Measurements from ENCODE around the gene IGDCC3.

Gene IGDCC3

DNA sequence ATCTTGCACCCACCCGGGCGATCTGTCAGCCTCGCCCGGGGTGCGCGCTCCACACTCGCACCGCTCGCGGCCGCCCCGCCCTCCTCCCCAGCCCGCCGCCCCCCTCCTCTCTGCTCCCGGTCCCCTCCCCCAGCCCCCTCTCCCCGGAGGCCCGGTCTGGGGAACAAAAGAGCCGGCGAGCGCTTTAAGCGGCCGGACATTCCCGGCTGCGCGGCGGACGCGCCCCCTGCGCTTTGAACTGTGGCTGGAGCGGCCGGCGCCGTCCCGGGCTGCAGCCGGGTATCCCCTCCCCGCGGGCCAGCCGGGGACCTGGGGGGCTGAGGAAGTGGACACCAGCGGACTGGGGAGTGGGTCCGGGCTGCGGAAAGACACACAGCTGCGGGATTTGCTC is at the start of gene IGDCC3:
IGDCC3 (minus strand) TSS at position 27 of the 391 bp plus-strand sequence. CDS start 214 bp downstream, outside the sequence.
- DNase-seq = no peak

DNA sequence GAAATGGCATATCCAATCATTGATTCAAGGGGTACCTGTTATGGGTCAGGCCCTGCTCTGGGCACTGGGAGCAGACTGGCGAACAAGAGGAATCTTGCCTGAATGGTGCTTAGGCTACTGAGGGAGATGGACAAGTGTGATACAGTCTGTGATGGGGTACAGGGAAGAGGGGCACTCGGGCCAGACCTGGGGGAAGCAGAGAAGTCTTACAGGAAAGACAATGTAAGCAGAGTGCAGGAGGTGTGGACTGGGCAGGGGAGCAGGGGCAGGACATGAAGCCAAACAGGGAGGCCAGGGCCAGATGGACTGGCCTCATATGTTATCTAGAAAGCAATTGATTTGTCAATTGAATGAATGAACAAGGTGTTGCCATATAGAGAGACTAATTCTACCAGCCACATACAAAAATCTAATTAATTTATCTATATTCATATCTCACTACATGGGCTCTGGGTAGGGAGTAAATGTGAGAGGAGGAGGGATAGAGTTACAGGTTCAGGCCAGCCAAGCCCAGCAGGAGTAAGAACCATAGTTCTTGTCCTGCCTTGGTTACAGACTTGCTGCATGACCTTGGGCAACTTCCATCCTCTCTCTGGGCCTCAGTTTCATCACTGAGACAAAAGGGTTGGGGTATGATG is 48.5 kb upstream of the IGDCC3 start:
- DNase-seq = no peak

DNA sequence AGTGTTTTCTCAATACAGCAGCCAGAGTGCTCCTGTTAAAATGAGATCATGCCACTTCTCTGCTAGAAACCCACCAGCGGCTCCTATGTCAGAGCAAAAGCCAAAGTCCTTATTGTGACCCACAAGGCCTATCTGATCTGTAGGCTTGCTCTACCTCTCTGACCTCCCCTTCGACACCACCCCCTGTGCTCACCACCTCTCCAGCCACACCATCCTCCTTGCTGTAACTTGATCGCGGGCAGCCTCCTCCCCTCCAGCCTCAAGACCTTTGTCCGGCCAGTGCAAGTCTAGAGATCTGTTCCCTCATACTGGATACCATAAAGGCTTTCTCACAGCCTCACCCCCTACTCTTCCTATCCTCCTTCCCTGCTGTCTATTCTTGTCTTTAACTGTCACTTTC is 46.9 kb upstream of the IGDCC3 start:
- no peak for DNase-seq

DNA sequence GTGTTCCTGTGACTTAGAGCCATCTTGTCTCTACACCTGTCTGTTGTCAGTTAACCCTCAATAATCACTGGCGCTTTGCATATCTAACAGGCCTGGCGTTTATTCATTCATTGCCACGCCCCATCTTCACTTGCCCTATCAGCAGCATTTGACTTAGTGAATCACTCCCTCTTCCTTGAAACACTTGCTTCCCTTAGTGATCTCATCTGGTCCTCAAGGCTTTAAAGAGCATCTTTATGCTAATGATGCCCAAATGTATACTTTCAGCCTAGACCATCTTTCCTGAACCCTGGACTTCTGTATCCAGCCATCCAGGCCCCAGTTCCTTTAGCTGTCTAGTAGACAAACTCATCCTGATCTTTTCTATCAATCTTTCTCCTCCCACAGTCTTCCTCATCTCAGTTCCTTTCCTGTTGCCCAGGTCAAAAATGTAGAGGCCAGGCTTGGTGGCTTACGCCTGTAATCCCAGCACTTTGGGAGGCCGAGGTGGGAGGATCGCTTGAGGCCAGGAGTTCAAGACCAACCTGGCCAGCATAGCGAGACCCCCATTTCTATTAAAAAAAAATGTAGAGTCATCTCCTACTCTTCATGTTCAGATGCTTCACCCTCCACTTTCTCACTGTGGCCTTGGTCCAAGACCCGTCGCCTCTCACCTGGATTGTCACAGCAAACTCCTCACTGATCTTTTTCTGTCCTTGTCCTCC is 46.3 kb upstream of the IGDCC3 start:
- no peak for DNase-seq

DNA sequence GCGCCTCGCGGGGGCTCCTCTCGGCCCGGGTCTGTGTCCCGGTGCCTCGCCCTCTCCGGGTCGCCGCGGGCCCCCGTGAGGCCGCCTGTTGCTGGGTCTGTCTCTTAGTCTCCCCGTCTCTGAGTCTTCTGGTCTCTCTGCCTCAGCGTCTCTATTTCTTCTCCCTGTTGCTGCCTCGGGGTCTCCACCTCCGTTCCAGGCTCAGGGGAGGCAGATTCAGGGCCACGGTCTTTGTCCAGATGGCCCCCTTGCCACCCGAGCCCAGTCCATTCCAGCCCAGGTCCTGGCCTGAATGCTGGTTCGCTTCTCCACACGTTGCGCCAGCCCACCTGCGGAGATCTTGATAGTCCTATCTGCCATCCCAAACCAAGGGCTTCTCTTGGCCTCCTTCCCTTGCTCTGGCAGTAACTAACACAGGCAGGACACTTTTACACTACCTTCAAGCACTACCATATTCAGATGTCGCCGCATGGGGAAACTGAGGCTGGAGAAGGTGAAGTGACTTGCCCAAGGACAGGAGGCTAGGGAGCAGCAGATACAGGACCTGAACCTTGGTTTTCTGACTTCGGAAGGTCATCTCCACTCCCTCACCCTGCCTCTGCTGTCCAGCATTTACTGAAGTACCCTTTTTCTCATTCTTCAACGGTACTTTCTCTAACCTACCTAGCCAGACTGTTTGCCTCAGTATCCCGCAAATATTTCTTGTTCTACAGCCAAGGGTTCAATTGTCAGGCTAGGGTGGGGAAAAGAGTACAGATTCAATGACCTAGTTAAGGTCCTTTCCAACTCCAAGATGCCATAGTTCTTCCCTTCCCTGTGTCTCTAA is 45.6 kb upstream of the IGDCC3 start:
- no peak for DNase-seq

DNA sequence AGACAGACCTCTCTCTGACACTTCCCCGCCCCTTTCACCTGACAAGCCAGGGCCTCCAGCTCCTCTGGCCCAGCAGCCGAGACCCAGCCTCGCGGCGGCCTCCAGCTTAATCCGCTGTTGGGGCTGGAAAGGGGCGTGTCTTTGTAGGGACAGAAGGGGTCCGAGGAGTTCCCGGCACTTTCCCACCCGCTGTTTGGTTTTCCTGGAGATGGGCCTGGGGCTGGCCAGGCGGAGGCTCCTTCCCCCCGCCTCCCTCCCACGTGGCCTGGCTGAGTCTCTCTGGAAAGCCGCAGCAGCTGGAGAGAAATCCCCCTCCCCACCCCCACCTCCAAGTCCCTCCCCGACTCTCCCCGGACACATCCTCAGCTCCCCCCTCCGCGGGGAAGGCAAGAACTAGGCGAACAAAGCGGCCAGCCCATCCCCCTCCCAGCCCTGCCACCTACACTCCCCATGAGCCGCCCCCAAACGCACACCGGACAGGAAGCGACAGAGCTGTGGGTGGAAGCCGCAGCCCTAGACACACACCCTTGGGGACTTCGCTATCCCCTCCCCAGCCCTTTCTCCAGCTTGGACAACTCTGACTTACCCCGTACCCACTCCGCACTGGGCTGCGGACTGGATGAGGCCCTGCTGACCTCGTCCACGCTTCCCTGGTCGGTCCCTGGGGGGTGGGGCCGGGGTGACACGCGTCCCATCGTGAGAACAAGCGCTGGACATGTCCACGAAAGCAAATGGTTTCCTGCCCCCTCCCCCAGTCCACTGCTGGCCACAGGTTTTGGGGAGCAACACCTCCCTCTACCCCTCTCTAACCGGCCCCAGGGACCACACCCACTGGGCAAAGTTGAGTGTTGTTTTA is 43.8 kb upstream of the IGDCC3 start:
- no peak for DNase-seq

DNA sequence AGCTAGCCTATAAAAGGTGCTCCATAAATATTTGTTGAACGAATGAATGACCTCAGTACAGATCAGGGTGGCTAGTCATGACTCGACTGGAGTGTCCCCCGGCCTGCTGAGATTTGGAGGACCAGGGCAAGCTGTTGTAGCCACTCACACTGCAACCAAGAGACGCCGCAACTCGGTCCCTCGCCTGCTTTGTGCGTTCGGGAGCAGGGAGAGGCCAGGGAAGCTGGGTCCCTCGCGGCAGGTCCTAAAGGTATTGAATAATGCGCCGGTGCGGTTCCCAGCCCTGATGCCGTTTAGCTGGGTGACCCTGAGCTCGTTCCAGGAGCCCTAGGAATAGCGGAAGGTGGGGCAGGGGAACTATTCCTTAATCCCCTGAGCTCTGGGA is 43.2 kb upstream of the IGDCC3 start:
- DNase-seq = no peak

DNA sequence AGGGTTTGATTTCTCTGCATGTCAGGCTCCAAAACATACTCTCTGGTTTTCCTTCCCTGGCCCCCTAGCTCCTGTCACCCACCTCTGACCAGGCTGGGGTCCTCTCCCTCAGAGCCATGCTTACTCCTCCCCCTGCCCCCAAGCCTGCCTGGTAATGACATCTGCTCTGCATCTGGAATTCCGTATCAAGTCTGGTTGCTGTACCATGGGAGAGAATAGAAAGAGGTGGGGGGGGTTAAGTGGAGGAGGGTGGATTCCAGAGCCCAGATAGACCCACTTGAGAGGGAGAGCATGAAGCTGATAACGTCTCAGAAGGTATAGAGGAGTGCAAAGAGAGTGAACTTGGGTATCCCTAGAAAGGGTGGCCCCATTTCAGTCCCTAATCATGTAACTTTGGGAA is 40.8 kb upstream of the IGDCC3 start:
- DNase-seq = no peak

DNA sequence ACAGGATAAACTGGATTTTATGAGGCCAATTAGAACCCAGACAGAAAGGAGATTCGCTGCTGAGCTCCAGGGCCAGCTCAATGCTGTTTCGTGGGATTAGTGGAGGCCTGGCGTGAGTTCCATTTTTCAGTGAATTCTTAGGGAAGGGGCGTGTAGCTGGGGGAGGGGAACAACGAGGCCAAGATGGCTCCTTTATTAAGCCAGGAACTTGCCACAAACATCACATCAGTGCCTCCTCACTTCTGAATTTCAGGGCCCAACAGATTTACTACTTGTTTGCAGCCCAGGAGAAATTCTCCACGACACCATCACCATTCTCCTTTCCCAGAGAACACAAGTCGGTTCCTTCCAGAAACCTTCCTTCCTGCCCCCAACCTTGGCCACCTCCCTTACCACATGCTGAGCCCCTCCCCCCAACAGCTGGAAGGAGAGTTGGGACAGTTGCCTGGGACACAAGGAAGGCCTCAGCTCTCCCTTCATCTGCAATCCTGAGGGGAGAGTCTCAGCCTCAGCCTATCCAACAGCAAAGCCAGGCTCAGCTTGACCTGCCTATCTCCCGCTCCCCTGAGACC is 39.1 kb upstream of the IGDCC3 start:
- no peak for DNase-seq

DNA sequence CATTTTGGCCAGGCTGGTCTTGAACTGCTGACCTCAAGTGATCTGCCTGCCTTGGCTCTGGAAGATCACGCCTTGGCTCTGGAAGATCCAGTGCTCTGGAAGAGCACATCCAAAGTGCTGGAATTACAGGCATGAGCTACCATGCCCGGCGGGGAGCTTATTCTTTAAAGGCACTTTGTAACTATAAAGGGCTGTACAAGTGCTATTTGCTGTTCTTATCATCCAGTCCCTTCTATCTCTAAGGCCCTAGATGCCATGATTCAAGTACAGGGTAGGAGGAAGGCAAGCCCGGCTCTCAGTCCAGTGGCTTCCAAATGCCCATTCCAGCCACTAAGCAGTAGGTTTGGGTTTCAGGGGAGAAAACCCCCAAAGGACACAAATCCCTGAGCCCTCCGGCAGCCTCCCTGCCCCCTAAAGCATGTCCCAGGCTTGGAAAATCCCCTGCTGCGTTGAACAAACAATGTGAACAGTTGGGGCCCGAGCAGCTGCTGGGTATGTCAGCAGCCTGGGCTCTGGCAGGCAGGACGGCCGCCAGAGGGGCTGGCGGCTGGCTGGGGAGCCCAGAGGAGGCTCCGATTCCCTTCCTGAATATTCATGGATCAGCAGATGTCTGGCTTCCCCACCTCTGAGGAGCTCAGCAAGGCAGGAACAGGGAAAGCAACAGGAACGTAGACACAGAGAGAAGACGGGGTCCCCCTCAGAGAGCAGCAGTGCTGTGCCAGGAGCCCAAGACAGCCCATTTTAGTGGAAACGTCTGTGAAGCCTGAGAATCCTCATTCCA is 37.2 kb upstream of the IGDCC3 start:
- DNase-seq = no peak

DNA sequence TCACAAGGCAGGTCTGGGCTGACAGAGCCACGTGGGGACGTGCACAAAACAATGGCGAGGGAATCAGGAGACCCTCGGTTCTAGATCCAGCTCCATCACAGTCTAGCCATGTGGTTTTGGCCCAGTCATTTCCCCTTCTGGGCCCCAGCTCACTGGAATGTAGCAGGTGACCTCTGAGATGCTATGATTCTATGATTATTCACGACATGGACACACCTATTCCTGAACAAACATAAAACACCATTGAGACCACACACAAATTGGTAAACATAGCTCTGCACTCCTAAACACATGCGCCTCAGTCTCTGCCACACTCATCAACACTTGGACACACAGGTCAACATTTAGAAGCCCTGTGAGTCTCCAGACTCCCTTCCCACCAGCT is 36.0 kb upstream of the IGDCC3 start:
- DNase-seq = no peak

DNA sequence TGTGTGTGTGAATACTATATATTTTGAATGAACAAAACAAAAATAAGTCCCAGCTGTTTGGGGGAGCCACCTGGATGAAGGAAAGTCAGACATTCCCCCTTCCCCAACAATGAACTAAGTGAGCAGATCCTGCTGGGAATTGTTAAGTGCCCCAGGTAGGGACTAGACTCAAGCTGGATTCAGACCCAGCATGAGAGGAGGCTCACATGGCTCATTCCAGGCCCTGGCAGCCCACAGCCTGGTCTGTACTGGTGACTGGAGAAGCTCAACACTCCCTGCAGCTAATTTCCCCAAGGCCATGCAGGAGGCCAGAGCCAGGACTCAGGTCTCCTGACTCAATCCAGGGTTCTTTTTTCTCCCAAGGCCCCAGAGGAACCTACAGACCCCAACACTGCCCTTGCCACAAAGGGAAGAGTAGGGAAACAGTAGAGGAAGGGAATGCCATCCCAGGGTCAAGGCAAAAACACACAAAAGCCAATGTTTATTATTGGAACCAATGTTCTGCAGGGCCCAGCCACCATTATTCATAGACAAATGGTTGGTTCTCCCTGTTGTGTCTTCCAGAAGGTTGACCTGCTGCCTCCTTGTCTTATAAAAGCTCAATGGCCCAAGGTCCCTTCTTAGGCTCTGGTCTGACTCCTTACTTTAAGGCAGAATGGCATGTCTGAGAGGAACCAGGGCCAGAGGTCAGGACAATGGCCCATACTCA is 35.4 kb upstream of the IGDCC3 start:
- DNase-seq = no peak

DNA sequence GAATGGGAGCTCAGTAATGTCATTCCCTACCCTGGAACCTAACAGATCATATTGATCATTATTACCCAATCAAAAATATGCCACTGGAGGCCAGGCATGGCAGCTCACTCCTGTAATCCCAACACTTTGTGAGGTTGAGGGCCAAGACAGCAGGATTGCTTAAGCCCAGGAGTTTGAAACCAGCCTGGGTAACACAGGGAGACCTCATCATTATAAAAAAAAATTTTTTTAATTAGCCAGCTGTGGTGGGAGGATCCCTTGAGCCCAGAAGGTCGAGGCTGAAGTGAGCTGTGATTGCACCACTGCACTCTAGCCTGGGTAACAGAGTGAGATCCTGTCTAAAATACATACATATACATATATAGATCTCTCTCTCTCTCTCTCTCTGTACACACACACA is 34.8 kb upstream of the IGDCC3 start:
- DNase-seq = no peak

DNA sequence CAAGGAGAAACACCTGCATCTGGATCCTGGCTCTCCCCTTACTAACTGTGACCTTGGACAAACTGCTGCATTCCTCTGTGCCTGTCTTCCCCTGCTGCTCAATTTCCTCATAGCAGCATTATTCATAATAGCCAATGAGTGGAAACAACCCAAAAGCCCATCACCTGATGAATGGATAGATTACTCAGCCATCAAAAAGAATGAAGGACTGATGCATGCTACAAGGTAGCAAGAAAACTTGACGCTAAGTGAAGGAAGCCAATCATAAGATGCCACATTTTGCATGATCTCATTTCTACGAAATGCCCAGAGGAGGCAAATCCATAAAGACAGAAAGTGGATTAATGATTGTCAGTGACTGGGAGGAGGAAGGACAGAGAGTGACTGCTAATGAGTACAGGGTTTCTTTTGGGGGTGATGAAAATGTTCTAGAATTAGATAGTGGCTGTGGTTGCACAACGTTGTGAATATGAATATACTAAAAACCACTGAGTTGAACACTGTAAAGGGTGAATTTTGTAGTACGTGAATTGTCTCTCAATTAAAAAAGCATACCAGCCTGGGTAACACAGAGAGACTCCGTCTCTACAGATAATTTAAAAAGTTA is 33.8 kb upstream of the IGDCC3 start:
- no peak for DNase-seq

DNA sequence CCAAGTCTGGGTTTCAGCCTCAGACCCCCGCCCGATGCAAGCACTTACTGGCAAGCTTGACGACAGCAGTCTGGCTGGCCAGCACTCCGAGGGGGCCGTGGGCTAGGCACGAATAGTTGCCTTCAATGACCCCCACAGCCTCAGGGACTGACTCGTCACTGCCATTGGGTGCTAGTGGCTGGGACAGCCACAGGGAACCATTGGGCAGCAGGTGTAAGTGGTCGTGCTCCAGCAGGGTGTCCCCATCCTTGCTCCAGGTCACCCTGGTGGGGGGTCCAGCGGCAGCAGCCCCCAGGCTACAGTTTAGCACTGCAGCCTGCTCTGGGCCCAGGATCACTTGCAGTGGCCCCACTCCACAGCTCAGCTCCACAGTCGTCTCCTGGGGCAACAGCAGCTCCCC is 33.2 kb upstream of the IGDCC3 start:
- no peak for DNase-seq

DNA sequence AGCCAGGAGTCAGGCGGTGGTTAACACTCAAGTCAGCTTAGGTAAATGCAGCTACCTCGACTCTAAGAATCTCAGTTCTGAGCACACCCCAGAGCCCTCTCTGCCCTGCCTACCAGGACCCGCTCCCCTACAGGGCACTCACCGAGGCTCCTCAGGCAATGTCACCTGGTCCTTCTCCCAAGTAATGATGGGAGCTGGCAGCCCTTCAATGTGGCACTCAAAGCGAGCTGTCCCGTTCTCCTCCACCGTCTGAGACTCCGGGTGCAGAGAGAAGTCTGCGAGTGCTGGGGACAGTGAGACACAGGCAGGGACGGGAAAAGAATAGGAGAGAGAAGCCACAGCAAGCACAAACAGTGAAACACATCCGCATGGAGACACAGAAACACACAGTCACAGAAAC is 32.2 kb upstream of the IGDCC3 start:
- DNase-seq = no peak

DNA sequence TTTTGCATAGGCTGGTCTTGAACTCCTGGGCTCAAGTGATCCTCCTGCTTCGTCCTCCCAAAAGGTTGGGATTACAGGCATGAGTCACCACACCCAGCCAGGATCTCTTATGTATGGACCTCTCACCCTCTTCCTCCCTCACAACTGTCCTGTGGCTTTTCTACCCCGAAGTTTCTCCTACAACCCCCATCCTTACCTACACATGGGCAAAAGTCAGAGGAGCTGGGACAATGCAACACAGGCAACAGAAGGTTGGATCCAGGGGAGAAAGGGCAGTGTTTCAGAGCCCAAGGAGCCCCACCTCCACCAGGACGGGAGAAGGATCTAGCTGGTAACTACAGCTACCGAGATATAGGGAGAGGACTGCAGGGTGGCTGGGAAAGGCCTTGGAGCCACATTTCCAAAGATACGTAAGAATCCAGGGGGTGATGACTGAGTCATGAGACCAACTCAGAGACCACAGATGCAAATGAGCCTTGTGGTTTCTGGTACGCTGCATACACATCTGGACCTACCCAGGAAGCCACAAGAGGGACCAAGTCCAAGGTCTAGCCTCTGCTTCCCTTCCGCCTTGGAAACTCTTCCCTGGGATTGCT is 31.3 kb upstream of the IGDCC3 start:
- DNase-seq = no peak

DNA sequence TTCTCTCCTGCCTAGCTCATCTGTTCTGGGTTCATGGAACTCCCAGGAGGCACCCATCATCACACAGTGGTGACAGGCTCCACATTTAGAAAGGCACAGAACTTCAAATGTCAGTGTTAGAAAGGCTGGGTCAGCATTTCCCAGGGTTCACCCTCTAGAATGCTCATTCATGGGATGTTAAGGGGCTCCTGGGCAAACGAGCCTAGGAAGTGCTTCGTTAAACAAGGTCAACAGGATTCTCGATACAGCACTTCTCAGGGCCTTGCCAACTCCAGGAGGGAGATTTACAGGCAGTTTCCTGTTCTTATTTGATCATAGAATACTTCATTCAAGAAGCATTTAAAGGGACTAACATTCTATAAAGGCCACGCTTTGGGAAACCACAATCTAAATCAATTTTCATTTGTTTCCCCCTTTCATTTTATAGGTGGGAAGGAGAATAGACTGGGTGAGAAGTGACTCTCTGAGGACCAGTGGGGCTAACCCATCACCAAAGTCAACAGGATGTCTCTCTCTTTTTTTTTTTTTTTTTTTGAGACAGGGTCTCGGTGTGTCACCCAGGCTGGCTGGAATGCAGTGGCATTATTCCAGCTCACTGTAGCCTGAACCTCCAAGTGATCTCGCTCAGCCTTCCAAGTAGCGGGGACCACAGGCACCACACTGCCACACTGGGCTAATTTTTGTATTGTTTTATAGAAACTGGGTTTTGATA is 30.7 kb upstream of the IGDCC3 start:
- no peak for DNase-seq

DNA sequence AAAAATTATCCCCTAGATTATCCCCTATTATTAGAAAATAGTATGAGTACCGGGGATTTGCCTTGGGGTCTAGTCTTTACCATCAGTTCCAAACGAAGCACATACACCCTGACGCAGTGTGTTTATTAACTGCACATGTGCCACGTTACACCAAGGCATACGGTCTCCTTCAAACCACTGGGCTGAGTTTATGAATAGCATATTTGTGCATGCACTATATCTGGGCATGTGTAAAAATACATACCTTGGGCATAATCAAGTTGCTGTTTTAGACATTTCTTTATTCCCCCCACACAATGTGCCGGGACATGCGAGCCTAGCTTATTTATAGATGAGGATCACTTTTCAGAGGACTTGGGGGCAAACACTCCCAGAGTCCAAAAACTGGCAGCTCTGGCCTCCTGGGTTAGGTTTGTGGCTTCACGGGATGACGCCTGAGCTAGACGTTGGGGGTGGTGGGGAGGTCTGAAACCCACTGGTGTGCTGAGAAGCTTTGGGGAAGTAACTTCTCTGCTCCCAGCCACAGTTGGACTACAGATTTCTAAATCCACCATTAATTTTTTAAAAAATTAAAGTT is 28.7 kb upstream of the IGDCC3 start:
- no peak for DNase-seq
